GM21529 (cell line): ENCODE measurements around the gene OR10H5.
"Not testable (repeated sequence)": the region's sequence is repeated elsewhere in the genome, so short reads cannot be mapped to it uniquely, and the experiment has no call there.

Experiments used
- ATAC-seq: cut with Tn5 transposase; IDR thresholded peaks from one replicate; pipeline ENCODE4 v1.9.1; 2021; ENCODE audit not compliant: unreplicated experiment

The OR10H5 gene

DNA sequence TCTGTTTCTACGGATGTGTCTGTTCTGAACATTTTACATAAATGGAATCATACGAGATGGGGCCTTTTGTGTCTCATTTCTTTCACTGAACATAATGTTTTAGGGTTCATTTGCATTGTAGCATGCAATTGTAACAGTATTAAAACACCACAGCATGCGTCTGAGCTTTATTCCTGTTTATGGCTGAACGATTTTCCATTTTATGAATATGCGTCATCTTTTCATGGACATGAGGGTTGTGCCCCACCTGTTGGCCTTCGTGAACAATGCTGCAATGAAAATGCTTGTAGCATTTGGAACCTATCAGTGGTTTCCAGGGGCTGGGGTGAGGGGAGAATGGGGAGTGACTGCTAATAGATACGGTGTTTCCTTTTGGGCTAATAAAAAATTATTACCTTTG lies 22.9 kb downstream of the OR10H5 start:
- no peak for ATAC-seq

DNA sequence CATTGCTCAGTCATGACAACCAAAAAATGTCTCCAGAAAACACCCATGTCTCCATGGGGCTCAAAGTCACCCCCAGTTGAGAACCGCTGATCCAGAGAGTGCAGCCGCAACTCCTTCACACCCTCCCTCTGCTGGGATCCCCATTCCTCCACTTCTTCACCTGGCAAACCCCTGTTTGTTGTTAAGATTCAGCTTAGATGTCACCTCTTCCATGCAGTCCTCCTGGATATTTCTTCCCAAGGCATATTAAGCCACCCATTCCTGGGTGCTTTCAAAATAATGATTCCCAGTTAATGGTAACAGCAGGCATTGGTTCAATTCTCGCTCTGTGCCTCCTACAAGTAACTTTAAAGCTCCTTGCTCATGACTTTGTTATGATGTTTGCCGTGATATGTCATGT lies 24.0 kb downstream of the OR10H5 start:
- no peak for ATAC-seq

DNA sequence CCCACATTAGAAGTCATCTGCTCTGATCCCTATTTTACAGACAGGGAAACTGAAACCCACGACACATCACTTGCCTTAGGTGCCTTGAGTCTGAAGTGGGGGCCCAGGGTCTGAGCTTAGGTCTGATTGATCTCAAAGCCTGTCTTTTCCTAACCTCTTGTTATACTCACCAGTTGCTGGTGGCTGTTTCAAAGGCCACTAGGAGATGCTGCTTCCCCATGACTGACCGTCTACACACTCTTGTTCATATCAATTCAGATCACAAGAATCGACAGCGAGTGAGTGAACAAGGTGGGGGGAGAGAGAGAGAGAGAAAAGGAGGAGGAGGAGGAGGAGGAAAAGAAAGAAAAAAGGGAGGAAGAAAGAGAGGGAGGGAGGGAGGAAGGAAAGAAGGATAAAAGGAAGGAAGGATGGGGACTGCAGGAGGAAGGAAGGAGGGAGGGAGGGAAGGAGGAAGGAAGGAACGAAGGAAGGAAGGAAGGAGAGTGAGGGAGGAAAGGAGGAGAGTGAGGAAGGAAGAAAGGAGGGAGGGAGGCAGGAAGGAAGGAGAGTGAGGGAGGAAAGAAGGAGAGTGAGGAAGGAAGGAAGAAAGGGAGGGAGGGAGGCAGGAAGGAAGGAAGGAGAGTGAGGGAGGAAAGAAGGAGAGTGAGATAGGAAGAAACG lies 24.7 kb downstream of the OR10H5 start:
- no peak for ATAC-seq

DNA sequence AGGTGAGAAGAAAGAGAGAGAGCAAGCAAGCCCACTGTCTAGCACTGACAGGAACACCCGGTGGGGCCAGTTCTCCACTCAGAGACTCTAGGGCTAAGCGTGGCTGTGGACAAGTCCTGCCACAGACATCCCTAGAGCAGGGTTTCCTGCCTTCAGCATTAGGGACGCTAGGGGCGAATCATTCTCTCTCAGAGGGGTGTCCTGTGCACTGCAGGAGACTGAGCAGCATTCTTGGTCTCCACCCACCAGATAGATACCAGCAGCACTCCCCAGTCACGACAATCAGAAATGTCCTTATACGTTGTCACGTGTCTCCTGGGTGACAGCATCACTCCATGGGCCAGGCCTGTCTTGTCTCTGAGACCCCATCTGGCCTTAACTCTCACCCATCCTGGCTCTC lies 26.5 kb downstream of the OR10H5 start:
- no peak for ATAC-seq

DNA sequence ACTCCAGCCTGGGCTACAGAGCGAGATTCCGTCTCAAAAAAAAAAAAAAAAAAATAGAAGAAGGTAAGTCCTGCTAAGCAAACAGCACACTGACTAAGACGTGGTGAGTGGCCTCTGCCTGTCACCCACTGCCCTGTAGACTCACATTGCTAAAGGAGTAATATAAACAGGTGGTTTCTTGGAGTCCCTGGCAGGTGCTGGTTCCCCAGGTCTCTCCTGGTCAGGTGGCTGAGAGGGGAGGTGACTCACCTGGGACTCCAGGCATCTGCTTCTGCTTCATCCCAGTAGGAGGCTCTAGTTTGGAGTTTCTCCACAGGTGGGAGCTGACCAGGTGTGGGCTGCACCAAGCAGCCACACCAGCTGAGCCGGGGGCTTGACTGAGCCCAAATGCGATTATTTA lies 27.8 kb downstream of the OR10H5 start, which contains the start of gene OR10H1:
Gene OR10H1 (minus strand): TSS at position 359 of the 400 bp plus-strand sequence. CDS start 7,627 bp downstream, outside the sequence.
- no peak for ATAC-seq

DNA sequence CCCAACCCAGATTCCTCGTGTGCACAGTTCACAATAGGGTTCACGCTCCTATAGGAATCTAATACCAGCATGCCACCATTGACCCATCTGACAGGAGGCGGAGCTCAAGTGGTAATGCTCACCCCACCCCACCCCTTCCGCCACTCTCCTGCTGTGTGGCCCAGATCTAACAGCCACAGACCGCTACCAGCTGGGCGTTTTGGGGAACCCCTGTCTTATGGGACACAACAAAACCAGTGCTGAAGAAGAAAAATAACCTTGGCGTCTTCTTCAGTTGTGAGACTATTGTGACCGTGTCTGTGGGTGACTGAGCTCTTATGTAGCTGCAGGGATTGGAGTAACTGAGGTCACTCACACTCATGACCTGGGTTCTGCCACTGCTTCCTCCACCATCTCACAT lies 33.2 kb downstream of the OR10H5 start:
- no peak for ATAC-seq

DNA sequence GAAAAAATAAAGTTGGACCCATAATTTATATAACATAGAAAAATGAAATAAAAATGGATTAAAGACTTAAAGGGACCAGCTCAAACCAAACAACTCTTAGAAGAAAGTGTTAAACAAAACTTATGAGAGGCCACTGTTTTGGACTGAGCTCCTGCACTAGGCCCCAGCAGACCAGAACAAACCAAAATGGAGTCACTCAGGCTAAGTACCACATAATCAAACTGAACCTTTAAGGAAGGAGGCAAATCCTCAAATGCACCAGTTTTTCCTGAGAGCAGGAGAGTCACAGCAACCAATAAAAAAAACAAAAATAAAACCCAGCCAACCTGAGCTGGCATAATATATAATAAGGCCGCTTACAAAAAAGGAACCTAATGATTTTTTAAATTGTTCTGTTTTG lies 38.3 kb downstream of the OR10H5 start:
- ATAC-seq: no peak

DNA sequence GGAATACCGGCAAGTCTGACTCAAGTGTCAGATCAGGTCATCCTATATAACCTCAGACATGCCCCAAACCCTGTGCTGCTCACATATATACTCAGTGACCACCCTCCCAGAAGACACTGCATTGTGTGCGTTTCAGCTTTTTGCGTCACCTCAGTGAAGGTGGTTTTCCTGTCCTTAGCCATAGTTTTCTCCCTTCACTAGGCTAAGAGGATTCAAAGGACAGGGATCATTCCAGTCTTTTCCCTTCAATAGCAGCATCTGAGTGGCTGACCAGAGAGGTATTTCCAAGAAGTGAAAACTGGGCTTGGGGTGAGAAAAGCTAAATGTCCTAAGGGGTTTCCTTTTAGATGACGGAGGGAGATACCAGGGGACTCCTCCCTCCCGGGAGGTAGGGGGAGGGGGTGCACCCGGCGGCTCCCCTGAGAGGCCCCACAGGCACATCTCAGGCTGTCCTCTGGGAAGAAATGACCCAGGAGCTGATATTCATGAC lies 40.7 kb downstream of the OR10H5 start:
- no peak for ATAC-seq

DNA sequence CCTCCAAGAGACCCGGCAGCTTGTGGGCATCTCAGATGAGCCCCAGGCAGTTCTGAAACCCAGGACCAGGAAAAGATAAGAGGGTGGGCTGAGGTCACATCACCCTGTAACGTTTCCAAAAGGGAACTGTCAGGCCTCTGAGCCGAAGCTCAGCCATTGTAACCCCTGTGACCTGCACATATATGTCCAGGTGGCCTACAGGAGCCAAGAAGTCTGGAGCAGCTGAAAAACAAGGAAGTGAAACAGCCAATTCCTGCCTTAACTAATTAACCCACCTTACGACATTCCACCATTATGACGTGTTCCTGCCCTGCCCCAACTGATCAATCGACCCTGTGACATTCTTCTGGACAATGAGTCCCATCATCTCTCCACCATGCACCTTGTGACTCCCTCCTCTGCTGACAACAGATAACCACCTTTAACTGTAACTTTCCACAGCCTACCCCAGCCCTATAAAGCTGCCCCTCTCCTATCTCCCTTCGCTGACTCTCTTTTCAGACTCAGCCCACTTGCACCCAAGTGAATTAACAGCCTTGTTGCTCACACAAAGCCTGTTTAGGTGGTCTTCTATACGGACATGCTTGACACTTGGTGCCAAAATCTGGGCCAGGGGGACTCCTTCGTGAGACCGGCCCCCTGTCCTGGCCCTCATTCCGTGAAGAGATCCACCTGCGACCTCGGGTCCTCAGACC lies 41.3 kb downstream of the OR10H5 start:
- not testable (repeated sequence) for ATAC-seq

DNA sequence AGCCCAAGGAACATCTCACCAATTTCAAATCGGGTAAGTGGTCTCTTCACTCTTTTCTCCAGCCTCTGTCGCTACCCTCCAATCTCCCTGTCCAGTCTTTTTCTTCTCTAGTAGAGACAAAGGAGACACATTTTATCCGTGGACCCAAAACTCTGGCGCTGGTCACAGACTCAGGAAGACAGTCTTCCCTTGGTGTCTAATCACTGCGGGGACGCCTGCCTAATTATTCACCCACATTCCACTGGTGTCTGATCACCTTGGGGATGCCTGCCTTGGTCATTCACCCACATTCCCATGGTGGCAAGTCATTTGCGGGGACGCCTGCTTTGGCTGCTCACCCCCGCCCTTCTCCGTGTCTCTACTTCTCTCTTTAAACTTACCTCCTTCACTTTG lies 41.8 kb downstream of the OR10H5 start:
- no peak for ATAC-seq

DNA sequence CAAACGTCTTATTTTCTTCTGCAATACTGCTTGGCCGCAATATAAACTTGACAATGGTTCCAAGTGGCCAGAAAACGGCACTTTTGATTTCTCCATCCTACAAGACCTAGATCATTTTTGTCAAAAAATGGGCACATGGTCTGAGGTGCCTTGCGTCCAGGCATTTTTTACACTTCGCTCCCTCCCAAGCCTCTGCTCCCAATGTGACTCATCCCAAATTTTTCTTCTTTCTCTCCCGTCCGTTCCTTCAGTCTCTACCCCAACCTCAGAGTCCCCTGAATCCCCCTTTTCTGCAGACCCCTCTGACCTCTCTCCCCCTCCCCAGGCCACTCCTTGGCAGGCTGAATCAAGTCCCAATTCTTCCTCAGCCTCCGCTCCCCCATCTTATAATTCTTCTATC lies 42.3 kb downstream of the OR10H5 start:
- ATAC-seq: no peak

DNA sequence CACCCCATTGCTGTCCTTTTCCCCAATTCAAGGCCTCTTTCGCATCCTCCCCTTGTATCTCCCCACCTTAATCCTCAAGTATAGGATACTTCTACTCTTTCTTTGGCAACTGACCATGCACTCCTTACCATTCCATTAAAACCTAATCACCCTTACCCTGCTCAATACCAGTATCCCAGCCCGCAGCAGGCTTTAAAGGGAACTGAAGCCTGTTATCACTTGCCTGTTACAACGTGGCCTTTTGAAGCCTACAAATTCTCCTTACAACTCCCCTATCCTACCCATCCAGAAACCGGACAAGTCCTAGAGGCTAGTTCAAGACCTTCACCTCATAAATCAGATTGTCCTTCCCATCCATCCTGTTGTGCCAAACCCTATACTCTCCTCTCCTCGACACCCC lies 44.2 kb downstream of the OR10H5 start:
- ATAC-seq: no peak

DNA sequence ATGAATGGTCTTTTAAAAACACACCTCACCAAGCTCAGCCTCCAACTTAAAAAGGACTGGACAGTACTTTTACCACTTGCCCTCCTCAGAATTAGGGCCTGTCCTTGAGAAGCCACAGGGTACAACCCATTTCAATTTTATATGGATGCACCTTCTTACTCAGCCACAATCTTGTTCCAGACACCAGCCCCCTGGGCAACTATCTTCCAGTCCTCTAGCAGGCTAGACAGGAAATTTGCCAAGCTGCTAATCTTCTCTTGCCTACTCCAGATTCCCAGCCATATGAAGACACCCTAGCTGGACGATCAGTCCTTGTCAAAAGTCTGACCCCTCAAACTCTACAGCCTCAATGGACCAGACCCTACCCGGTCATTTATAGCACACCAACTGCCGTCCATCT lies 46.8 kb downstream of the OR10H5 start:
- ATAC-seq: not testable (repeated sequence)

DNA sequence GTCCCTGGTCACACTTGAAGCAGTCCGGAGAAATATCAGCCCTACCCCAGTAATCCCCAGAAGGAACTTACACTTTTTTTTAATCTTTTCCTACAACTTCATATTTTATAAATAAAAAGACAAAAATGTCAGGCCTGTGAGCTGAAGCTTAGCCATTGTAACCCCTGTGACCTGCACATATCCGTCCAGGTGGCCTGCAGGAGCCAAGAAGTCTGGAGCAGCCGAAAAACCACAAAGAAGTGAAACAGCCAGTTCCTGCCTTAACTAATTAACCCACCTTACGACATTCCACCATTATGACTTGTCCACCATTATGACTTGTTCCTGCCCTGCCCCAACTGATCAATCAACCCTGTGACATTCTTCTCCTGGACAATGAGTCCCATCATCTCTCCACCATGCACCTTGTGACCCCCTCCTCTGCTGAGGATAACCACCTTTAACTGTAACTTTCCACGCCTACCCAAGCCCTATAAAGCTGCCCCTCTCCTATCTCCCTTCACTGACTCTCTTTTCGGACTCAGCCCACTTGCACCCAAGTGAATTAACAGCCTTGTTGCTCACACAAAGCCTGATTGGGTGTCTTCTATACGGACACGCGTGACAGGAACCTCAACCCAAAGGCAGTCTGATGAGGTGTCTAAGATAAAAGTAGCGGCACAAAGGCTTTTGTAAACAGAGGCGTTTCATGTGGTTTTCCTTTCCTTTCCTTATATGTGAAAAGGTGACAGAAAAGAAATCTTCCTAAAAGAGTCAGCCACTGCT lies 48.3 kb downstream of the OR10H5 start:
- not testable (repeated sequence) for ATAC-seq

DNA sequence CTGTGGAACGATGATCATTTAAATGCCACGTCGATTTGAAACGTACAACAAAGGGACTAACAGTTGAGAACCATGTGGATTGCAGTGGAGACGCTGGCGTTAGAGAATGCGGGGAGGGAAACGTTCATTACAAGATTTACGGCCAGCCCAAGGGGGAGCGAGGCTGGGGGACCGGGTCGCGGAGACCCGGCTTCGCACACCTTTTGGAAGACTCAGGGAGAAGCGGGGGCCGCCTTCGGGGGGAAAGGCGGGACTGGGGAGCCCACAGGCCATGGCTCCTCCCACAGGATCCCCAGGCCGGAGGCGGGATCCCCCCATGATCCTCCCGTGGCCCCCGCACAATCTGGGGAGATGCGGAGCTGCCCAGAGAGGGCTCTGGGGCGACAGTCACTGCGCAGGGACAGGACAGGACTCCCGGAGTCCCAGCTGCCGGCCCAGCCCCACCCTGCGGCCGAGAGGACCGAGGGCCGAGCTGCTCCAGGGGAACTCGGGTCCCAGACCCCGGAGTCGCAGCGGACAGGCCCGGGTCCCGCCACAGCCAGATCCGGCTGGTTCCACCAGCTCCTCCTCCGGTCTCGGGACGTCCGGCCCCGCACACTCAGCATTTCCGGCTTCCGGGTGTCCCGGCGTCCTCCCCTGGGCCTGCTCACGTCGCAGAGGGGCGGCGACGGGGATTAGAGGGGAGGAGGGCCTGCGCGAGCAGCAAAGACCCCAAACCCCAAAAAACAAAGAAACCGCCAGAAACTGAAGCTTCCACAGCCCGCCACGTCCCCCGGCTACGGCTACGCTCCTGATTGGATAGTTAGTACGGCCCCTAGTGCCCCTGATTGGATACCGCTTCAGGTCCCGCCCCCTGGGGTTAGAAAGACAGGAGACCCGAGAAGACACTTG lies 49.1 kb downstream of the OR10H5 start:
- ATAC-seq: peak; percentile 96

DNA sequence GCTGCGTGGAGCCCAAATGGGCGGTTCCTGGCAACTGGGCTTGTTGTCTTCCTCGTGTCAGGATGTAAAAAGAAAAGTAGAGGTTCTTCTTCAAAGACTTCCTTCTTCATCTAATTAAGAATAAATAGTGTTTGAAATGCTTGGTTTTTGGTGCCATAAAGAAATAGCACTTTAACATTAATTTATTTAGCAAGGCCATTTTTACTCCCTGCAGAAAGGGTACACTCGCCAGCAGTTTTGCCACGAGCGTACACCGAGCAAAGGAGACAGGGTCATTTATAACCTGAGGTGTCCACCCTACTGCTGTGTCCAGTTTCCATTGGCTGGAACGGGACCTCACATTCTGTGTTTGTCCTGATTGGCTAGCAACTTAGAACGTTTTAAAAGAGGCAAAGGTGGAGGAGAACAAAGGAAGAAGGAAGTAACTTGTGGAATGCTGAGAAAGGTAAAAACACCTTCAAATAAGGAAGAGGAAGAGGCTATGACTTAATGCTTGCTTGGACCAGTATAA lies 49.8 kb downstream of the OR10H5 start:
- ATAC-seq: peak; percentile 5

DNA sequence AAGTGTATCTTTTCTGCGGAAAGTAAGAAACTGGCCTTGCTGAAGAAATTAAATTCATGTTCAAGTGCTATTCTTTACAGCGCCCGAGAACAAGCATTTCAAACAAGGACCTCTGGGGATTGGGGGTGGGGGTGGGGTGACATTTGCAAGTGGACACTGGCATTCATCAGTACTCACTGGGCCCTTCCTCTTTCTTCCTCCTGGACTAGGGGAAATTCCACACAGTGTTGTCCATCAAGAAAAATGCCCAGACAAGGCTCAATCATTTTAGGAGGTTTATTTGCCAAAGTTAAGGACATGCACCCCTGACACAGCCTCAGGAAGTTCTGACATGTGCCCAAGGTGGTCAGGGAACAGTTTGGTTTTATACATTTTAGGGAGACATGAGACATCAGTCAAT lies 50.9 kb downstream of the OR10H5 start:
- no peak for ATAC-seq

DNA sequence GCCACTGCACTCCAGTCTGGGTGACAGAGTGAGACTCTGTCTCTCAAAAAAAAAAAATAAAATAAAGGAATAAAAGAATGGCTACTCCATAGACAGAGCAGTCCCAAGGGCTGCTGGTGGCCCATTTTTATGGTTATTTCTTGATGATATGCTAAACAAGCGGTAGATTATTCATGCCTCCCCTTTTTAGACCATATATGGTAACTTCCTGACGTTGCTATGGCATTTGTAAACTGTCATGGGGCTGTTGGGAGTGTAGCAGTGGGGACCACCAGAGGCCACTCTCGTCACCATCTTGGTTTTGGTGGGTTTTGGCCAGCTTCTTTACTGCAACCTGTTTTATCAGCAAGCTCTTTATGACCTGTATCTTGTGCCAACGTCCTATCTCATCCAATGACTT lies 52.4 kb downstream of the OR10H5 start:
- not testable (repeated sequence) for ATAC-seq

DNA sequence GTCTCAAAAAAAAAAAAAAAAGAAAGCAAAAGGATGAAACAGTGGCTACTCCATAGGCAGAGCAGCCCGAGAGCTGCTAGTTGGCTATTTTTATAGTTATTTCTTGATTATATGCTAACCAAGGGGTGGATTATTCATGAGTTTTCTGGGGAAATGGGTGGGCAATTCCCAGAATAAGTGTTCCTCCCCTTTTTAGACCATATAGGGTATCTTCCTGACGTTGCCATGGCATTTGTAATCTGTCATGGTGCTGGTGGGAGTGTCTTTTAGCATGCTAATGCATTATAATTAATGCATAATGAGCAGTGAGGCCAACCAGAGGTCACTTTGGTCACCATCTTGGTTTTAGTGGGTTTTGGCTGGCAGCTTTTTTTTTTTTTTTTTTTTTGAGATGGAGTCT lies 53.4 kb downstream of the OR10H5 start:
- no peak for ATAC-seq

DNA sequence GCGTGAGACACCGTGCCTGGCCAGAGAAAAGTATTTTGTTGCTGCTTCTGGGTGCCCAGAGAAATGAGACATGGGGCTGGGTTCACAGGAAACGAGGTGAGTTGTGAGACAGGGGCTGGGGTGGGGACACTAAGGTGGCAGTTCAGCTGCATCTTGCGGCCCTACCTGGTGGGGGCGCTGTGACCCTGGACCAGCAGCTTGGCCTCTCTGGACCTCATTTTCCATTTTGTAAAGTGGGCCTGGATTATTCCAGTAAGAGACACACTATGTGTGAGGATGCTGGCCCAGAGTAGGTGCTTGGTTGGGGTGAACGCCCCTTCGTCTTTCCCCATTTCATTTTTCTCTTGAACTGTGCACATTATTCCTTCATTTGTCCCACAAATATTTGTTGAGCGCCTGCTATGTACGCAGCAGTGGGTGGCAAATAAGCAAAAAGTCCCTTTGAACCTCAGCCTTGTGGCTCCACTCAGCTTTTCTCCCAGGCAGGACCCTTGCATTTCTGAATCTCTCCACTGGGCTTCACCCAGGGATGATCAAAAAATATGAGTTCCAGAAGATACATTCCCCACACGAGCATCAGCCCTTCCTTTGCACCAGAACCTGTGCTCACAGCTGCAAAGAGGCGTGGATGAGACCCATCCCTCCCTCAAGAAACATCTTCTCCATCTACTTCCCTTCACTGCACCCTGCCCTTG lies 54.6 kb downstream of the OR10H5 start:
- no peak for ATAC-seq
